Measurements from ENCODE around the gene TXNRD2. TPM values are rescaled to one million over a fixed set of nuclear protein-coding genes. Genes with fewer than 3 reads are reported as not detected.

The TXNRD2 gene
- total and polyA plus RNA-seq, 2 experiments from 2014 or later: 11.2 to 12.4 TPM

- TF ChIP-seq POLR2AphosphoS5 (IDR thresholded peaks at IDR 0.05; ENCODE audit: low read depth) (no peak), ETS1 (IDR thresholded peaks at IDR 0.05) (no peak), ZNF331 (CRISPR knock-in tag; IDR thresholded peaks at IDR 0.05; ENCODE audit: low read depth) (no peak)
- TF ChIP-seq, protein P1, sequence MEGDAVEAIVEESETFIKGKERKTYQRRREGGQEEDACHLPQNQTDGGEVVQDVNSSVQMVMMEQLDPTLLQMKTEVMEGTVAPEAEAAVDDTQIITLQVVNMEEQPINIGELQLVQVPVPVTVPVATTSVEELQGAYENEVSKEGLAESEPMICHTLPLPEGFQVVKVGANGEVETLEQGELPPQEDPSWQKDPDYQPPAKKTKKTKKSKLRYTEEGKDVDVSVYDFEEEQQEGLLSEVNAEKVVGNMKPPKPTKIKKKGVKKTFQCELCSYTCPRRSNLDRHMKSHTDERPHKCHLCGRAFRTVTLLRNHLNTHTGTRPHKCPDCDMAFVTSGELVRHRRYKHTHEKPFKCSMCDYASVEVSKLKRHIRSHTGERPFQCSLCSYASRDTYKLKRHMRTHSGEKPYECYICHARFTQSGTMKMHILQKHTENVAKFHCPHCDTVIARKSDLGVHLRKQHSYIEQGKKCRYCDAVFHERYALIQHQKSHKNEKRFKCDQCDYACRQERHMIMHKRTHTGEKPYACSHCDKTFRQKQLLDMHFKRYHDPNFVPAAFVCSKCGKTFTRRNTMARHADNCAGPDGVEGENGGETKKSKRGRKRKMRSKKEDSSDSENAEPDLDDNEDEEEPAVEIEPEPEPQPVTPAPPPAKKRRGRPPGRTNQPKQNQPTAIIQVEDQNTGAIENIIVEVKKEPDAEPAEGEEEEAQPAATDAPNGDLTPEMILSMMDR (conservative IDR thresholded peaks at IDR 0.05; ENCODE audit: low read depth in 2 of 2): no peak
These were observed 9.0 kb downstream of the TXNRD2 start (continued) for GRCh38 chr22:19932367-19933206.

- no peaks in the 10 kb centered on the region for H3F3A ChIP-seq (replicated peaks; ENCODE audit: low read depth)
- no peaks in the 10 kb centered on the region for H3K27me3 ChIP-seq (ENCODE audit: insufficient read depth)
- Mint-ChIP-seq H3K36me3 (ENCODE audit: low read depth) (peaks cover 15% of the 10 kb centered on the region), H3K4me1 (no peaks in the 10 kb centered on the region), H3K27ac (no peak overlapping the region), H3K4me3 (no peak overlapping the region), H3K9me3 (peaks cover 14% of the 10 kb centered on the region), H3K27me3 (ENCODE audit: insufficient read depth, low read depth, poor library complexity) (peaks cover 8% of the 10 kb centered on the region)
- H2AFZ ChIP-seq: no peak overlapping the region
- DNase-seq (ENCODE audit: low spot score) (no peak), ATAC-seq (no peak)
- H3K4me1 ChIP-seq (ENCODE audit: insufficient read depth): no peaks in the 10 kb centered on the region
- no peak overlapping the region for H3K27ac ChIP-seq (ENCODE audit: low read depth)
- H4K20me1 ChIP-seq (replicated peaks; ENCODE audit: insufficient read depth): no peaks in the 10 kb centered on the region
- no peaks in the 10 kb centered on the region for H3K9me2 ChIP-seq (ENCODE audit: insufficient read depth)
- no peaks in the 10 kb centered on the region for H3K79me2 ChIP-seq (replicated peaks; ENCODE audit: insufficient read depth)
- H3K4me3 ChIP-seq: no peak overlapping the region
- no peak overlapping the region for H3K4me2 ChIP-seq
- H3K36me3 ChIP-seq (ENCODE audit: insufficient read depth): peaks cover 2% of the 10 kb centered on the region; the same call in 1 of the 2 replicates
- TF ChIP-seq STAT1 (IDR thresholded peaks at IDR 0.05; ENCODE audit: unreplicated experiment) (no peak), POLR2AphosphoS5 (IDR thresholded peaks at IDR 0.05; ENCODE audit: low read depth) (no peak), EZH2phosphoT487 (IDR thresholded peaks at IDR 0.05; ENCODE audit: unreplicated experiment) (no peak), ZNF462 (CRISPR knock-in tag; IDR thresholded peaks at IDR 0.05) (no peak), EZH2 (IDR thresholded peaks at IDR 0.05; ENCODE audit: low read depth, unreplicated experiment) (no peak)
- TF ChIP-seq, protein P1 (conservative IDR thresholded peaks at IDR 0.05; ENCODE audit: low read depth in 2 of 2): no peak
These were observed 10.1 kb downstream of the TXNRD2 start for GRCh38 chr22:19931514-19931913.
